Mucosa of gallbladder (tissue), 1 donor: ENCODE results near the gene SBF2. TPM values are rescaled to one million over a fixed set of nuclear protein-coding genes. Genes with fewer than 3 reads are reported as not detected.
"Not testable (repeated sequence)": the region's sequence is repeated elsewhere in the genome, so short reads cannot be mapped to it uniquely, and the experiment has no call there.

ENCODE experiments used
- DNase-seq: peaks from one replicate; pipeline ENCODE4 v3.0.0-alpha.2; 2020; ENCODE audit warnings: low spot score
- total RNA-seq: library from RNA; stranded (reverse); gene quantifications from one replicate; pipeline ENCODE4 v1.2.1, GENCODE V29; 2021
- donor health status: DM: no; HTN: no; CAD: no.

Gene SBF2
- total RNA-seq, 1 donor from 2014 or later = 53.1 TPM

- no peak for DNase-seq
These were observed 176.2 kb downstream of the SBF2 start for GRCh38 chr11:10117709-10118351.

GRCh38 chr11:10116588-10116987 lies 177.4 kb downstream of the SBF2 start:
- DNase-seq = no peak

- no peak for DNase-seq
These were observed 179.2 kb downstream of the SBF2 start for GRCh38 chr11:10114593-10115404.

- no peak for DNase-seq
These were observed 180.2 kb downstream of the SBF2 start for GRCh38 chr11:10113852-10114251.

- DNase-seq = no peak
These were observed 184.2 kb downstream of the SBF2 start for GRCh38 chr11:10109806-10110205.

GRCh38 chr11:10108915-10109680 lies 184.9 kb downstream of the SBF2 start:
- DNase-seq = no peak

- DNase-seq = no peak
These were observed 186.5 kb downstream of the SBF2 start for GRCh38 chr11:10107497-10107896.

- DNase-seq = no peak
These were observed 196.4 kb downstream of the SBF2 start for GRCh38 chr11:10097615-10098014.

GRCh38 chr11:10096987-10097386 lies 197.0 kb downstream of the SBF2 start:
- DNase-seq = no peak

- DNase-seq = no peak
These were observed 198.4 kb downstream of the SBF2 start for GRCh38 chr11:10095412-10096208.

GRCh38 chr11:10092426-10092825 lies 201.6 kb downstream of the SBF2 start:
- no peak for DNase-seq

GRCh38 chr11:10091314-10092045 lies 202.5 kb downstream of the SBF2 start:
- no peak for DNase-seq

GRCh38 chr11:10087923-10088225 lies 206.1 kb downstream of the SBF2 start:
- DNase-seq = not testable (repeated sequence)

- no peak for DNase-seq
These were observed 206.7 kb downstream of the SBF2 start for GRCh38 chr11:10087186-10087922.

GRCh38 chr11:10080138-10080537 lies 213.9 kb downstream of the SBF2 start:
- DNase-seq = no peak

GRCh38 chr11:10076458-10077141 lies 217.4 kb downstream of the SBF2 start:
- peak; percentile 40 for DNase-seq

- no peak for DNase-seq
These were observed 218.9 kb downstream of the SBF2 start for GRCh38 chr11:10075141-10075540.

- no peak for DNase-seq
These were observed 221.2 kb downstream of the SBF2 start for GRCh38 chr11:10072841-10073240.

GRCh38 chr11:10072142-10072541 lies 221.9 kb downstream of the SBF2 start:
- DNase-seq = no peak
